HL-60 (cell line): ENCODE data around the gene PUM2.

Experiments
- GABPA ChIP-seq: IDR thresholded peaks from 2 replicates; pipeline ENCODE4 v1.6.1; 2012; ENCODE audit warnings: low read depth
- POLR2AphosphoS5 ChIP-seq: IDR thresholded peaks from 2 replicates; pipeline ENCODE4 v1.6.1; 2012; ENCODE audit warnings: low read depth
- SPI1 ChIP-seq: IDR thresholded peaks from 2 replicates; pipeline ENCODE4 v1.6.1; 2012; ENCODE audit warnings: low read depth, mild to moderate bottlenecking, borderline replicate concordance
- TF ChIP-seq, protein P1 (sequence below): IDR thresholded peaks from one replicate; pipeline ENCODE4 v1.5.1; 2011; ENCODE audit warnings: low read length, control low read depth, inconsistent platforms; ENCODE audit not compliant: insufficient read depth
- TF ChIP-seq, protein P2 (sequence below): IDR thresholded peaks from 2 replicates; pipeline ENCODE4 v1.6.1; 2012; ENCODE audit warnings: low read depth; ENCODE audit not compliant: insufficient replicate concordance

DNA sequence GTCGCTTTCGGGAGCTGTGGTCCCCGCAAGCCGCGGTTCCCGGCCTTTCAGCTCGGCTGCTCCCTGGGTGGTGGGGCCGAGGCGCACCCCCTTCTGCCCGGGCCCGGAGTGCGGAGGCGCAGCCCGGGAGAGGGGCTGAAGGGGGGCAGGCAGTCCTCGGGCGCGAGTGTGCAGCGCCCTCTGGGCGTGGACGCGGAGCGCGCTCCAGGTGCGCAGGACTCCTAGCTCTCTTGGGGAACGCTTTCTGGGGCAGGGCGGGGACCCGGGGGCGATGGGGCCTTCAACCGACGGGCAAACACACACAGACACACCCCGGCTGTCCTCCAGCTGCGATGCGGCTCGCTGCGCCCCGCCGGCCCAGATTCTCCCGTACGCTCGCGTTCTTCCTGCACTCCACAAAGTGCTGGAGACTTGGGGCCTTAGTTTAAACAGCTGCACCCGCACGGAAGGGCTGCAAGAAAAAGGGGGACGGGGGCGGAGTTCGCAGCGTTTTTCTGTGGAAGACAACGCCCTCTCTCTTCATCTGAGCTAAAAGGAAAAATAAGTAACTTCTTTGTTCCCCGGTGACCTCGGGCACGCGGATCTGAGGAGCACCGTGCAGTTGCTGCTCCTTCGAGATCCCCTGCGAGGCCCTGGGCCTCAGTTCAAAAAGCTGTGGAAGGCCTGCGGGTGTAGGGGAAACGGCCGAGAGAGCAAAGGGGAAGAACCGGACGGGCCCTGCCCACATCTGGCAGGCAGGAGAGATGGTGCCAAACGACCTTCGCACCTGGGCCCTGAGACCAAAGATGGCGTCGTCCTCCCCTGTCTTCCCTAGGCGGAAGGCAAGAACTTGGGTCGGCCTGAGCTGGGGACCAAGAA lies 125.1 kb downstream of the PUM2 start:
- TF ChIP-seq, protein P1, sequence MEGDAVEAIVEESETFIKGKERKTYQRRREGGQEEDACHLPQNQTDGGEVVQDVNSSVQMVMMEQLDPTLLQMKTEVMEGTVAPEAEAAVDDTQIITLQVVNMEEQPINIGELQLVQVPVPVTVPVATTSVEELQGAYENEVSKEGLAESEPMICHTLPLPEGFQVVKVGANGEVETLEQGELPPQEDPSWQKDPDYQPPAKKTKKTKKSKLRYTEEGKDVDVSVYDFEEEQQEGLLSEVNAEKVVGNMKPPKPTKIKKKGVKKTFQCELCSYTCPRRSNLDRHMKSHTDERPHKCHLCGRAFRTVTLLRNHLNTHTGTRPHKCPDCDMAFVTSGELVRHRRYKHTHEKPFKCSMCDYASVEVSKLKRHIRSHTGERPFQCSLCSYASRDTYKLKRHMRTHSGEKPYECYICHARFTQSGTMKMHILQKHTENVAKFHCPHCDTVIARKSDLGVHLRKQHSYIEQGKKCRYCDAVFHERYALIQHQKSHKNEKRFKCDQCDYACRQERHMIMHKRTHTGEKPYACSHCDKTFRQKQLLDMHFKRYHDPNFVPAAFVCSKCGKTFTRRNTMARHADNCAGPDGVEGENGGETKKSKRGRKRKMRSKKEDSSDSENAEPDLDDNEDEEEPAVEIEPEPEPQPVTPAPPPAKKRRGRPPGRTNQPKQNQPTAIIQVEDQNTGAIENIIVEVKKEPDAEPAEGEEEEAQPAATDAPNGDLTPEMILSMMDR = peak; percentile 15
- TF ChIP-seq, protein P2, sequence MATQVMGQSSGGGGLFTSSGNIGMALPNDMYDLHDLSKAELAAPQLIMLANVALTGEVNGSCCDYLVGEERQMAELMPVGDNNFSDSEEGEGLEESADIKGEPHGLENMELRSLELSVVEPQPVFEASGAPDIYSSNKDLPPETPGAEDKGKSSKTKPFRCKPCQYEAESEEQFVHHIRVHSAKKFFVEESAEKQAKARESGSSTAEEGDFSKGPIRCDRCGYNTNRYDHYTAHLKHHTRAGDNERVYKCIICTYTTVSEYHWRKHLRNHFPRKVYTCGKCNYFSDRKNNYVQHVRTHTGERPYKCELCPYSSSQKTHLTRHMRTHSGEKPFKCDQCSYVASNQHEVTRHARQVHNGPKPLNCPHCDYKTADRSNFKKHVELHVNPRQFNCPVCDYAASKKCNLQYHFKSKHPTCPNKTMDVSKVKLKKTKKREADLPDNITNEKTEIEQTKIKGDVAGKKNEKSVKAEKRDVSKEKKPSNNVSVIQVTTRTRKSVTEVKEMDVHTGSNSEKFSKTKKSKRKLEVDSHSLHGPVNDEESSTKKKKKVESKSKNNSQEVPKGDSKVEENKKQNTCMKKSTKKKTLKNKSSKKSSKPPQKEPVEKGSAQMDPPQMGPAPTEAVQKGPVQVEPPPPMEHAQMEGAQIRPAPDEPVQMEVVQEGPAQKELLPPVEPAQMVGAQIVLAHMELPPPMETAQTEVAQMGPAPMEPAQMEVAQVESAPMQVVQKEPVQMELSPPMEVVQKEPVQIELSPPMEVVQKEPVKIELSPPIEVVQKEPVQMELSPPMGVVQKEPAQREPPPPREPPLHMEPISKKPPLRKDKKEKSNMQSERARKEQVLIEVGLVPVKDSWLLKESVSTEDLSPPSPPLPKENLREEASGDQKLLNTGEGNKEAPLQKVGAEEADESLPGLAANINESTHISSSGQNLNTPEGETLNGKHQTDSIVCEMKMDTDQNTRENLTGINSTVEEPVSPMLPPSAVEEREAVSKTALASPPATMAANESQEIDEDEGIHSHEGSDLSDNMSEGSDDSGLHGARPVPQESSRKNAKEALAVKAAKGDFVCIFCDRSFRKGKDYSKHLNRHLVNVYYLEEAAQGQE = no peak
- TF ChIP-seq POLR2AphosphoS5 = no peak
- no peak for TF ChIP-seq GABPA
- TF ChIP-seq SPI1 = no peak
